ENCODE results near the gene ZDHHC8.

- no peak for TF ChIP-seq EZH2 (IDR thresholded peaks at IDR 0.05)
- TF ChIP-seq POLR2A (IDR thresholded peaks at IDR 0.05; ENCODE audit: borderline replicate concordance, extremely low read depth, insufficient read depth, insufficient read length) = no peak
- no peak for TF ChIP-seq TCF7L2 (IDR thresholded peaks at IDR 0.05; ENCODE audit: borderline replicate concordance, extremely low read depth, insufficient read depth, insufficient read length)
- TF ChIP-seq, protein P1, sequence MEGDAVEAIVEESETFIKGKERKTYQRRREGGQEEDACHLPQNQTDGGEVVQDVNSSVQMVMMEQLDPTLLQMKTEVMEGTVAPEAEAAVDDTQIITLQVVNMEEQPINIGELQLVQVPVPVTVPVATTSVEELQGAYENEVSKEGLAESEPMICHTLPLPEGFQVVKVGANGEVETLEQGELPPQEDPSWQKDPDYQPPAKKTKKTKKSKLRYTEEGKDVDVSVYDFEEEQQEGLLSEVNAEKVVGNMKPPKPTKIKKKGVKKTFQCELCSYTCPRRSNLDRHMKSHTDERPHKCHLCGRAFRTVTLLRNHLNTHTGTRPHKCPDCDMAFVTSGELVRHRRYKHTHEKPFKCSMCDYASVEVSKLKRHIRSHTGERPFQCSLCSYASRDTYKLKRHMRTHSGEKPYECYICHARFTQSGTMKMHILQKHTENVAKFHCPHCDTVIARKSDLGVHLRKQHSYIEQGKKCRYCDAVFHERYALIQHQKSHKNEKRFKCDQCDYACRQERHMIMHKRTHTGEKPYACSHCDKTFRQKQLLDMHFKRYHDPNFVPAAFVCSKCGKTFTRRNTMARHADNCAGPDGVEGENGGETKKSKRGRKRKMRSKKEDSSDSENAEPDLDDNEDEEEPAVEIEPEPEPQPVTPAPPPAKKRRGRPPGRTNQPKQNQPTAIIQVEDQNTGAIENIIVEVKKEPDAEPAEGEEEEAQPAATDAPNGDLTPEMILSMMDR (IDR thresholded peaks at IDR 0.05 in 2 of 3, conservative IDR thresholded peaks at IDR 0.05 in 1 of 3; ENCODE audit: borderline replicate concordance in 1 of 3, insufficient read depth in 1 of 3, low read depth in 2 of 3, low read length in 2 of 3) = no peak
- TF ChIP-seq EZH2phosphoT487 (IDR thresholded peaks at IDR 0.05; ENCODE audit: borderline replicate concordance) = no peak
Observed at GRCh38 chr22:20183101-20183500, 51.5 kb downstream of the ZDHHC8 start.

Data from HCT116 (cell line).